Ishikawa (cell line): Measurements from ENCODE around the gene STRIP1.

Source experiments
- EP300 ChIP-seq: IDR thresholded peaks from 2 replicates; pipeline ENCODE4 v1.6.1; 2012; ENCODE audit warnings: borderline replicate concordance
- MAX ChIP-seq: IDR thresholded peaks from 2 replicates; pipeline ENCODE4 v1.6.1; 2012
- NFIC ChIP-seq: IDR thresholded peaks from 2 replicates; pipeline ENCODE4 v1.6.1; 2012
- RAD21 ChIP-seq: IDR thresholded peaks from 2 replicates; pipeline ENCODE4 v1.6.1; 2012; ENCODE audit warnings: low read depth
- TCF12 ChIP-seq: IDR thresholded peaks from 2 replicates; pipeline ENCODE4 v1.6.1; 2012; ENCODE audit warnings: low read depth
- USF1 ChIP-seq: IDR thresholded peaks from 2 replicates; pipeline ENCODE4 v1.6.1; 2012

- TF ChIP-seq TCF12 (no peak), EP300 (no peak), USF1 (no peak), NFIC (no peak), RAD21 (no peak), MAX (no peak)
Measured at GRCh38 chr1:110058591-110058990, 24.2 kb downstream of the STRIP1 start.
